Body of pancreas (tissue), 4 donors: ENCODE data around the gene UTP25. TPM values are rescaled to one million over a fixed set of nuclear protein-coding genes. Genes with fewer than 3 reads are reported as not detected.
"Not testable (repeated sequence)": the region's sequence is repeated elsewhere in the genome, so short reads cannot be mapped to it uniquely, and the experiment has no call there.

Source experiments
- ATAC-seq: fragments of 150-250 bp; one replicate; pipeline ENCODE4 v1.9.1; 2016
- DNase-seq, 4 donors: peaks; one replicate each; pipeline ENCODE4 v3.0.0-alpha.2; 2019
- H3K27ac ChIP-seq, 4 donors: fragments of 200-600 bp; sonication (generic); 1 replicate in 3 of 4; 2 replicates in 1 of 4; pipeline versions ENCODE4 v1.5.1 to v1.6.1; 2016 to 2019; ENCODE audit warnings: mild to moderate bottlenecking in 1 of 4, mixed read lengths in 1 of 4, moderate library complexity in 1 of 4
- H3K27me3 ChIP-seq, 2 donors: fragments of 200-600 bp; sonication (generic); one replicate each; pipeline ENCODE4 v1.6.0; 2016; ENCODE audit warnings: mild to moderate bottlenecking in 1 of 2
- H3K36me3 ChIP-seq, 2 donors: fragments of 200-600 bp; sonication (generic); replicated peaks in 1 of 2; 2 replicates each; pipeline ENCODE4 v1.5.1; 2016; ENCODE audit warnings: low read depth in 2 of 2; ENCODE audit not compliant: insufficient read depth in 1 of 2
- H3K4me1 ChIP-seq: fragments of 200-600 bp; sonication (generic); one replicate; pipeline ENCODE4 v1.6.0; 2016
- H3K4me3 ChIP-seq, 2 donors: fragments of 200-600 bp; sonication (generic); 1 replicate in 1 of 2; 2 replicates in 1 of 2; pipeline ENCODE4 v1.5.1; 2016 to 2019
- H3K9me3 ChIP-seq, 3 donors: fragments of 200-600 bp; sonication (generic); 1 replicate in 2 of 3; 2 replicates in 1 of 3; pipeline ENCODE4 v1.5.1; 2016
- CTCF ChIP-seq, 7 experiments: fragments of 450-650 bp in 4 of 7; fragments of 200-600 bp in 3 of 7; sonication (generic) in 3 of 7; IDR thresholded peaks; one replicate each; pipeline ENCODE4 v1.5.1; 2016 to 2019; ENCODE audit warnings: antibody characterized with exemption in 7 of 7
- POLR2A ChIP-seq, 3 donors: fragments of 450-650 bp; IDR thresholded peaks; one replicate each; pipeline ENCODE4 v1.6.1; 2016; ENCODE audit warnings: antibody characterized with exemption in 3 of 3, mild to moderate bottlenecking in 2 of 3
- WGBS, 2 donors: methylation state at CpG; one replicate each; pipeline ENCODE4 v1.1.5; 2017; 5-methylcytosine and 5-hydroxymethylcytosine counted together
- intact Hi-C: fragments of 100-400 bp; cut with DNase I; formaldehyde crosslinking; loops from one replicate; pipeline ENCODE4 v1.15.1; 2023
- total RNA-seq, 2 donors: library from RNA; depleted of rRNA; stranded (reverse); fragments of >200 nt; gene quantifications; one replicate each; pipeline ENCODE4 v1.1.0, GENCODE V29; 2016

Gene UTP25
- total RNA-seq, 2 donors from 2014 or later, result 2.0 to 5.7 TPM

- H3K9me3 ChIP-seq, result no peaks in the 10 kb centered on the region
- TF ChIP-seq CTCF (IDR thresholded peaks at IDR 0.05) (no peak), POLR2A (IDR thresholded peaks at IDR 0.05) (no peak)
- H3K36me3 ChIP-seq, result peaks cover 14 to 22% of the 10 kb centered on the region in 2 donors
- H3K4me1 ChIP-seq, result peaks cover 30% of the 10 kb centered on the region
- no peak overlapping the region for H3K4me3 ChIP-seq
- DNase-seq, result no peak
- 88 to 92% methylated on average over 1 of the region's 1 CpG for WGBS, 2 donors
- no peak for ATAC-seq
- no peak overlapping the region for H3K27ac ChIP-seq
- H3K27me3 ChIP-seq, result no peaks in the 10 kb centered on the region
- intact Hi-C loops, result no loop called here
Measured at GRCh38 chr1:209789245-209789644, 38.5 kb upstream of the UTP25 start.

- H3K27ac ChIP-seq, result no peak overlapping the region
- no peaks in the 10 kb centered on the region for H3K27me3 ChIP-seq
- no peaks in the 10 kb centered on the region for H3K9me3 ChIP-seq
- WGBS, 2 donors, result 91% methylated on average over 5 to 10 of the region's 10 CpGs
- TF ChIP-seq CTCF (IDR thresholded peaks at IDR 0.05), result no peak
- TF ChIP-seq POLR2A (IDR thresholded peaks at IDR 0.05), result no peak
- intact Hi-C loops, result no loop called here
- H3K4me3 ChIP-seq, result no peak overlapping the region
- peaks cover 24% of the 10 kb centered on the region for H3K4me1 ChIP-seq
- DNase-seq, result no peak
- no peak for ATAC-seq
- H3K36me3 ChIP-seq, result peaks cover 24 to 28% of the 10 kb centered on the region in 2 donors
Measured at GRCh38 chr1:209790286-209791193, 37.2 kb upstream of the UTP25 start.

GRCh38 chr1:209791920-209792319 lies 35.9 kb upstream of the UTP25 start:
- TF ChIP-seq CTCF (IDR thresholded peaks at IDR 0.05) (no peak), POLR2A (IDR thresholded peaks at IDR 0.05) (no peak)
- no peak for DNase-seq
- WGBS, 2 donors, result 95 to 100% methylated on average over 1 of the region's 1 CpG
- Histone ChIP-seq H3K36me3 (peaks cover 24 to 28% of the 10 kb centered on the region in 2 donors), H3K4me1 (peaks cover 23% of the 10 kb centered on the region), H3K27me3 (no peaks in the 10 kb centered on the region), H3K27ac (no peak overlapping the region), H3K4me3 (no peak overlapping the region), H3K9me3 (no peaks in the 10 kb centered on the region)
- no peak for ATAC-seq
- intact Hi-C loops, result no loop called here

- ATAC-seq, H3K4me3 ChIP-seq, DNase-seq, H3K27me3 ChIP-seq, H3K9me3 ChIP-seq, intact Hi-C loops, H3K27ac ChIP-seq, H3K4me1 ChIP-seq: not testable (repeated sequence)
- H3K36me3 ChIP-seq, result peaks cover 24 to 27% of the 10 kb centered on the region in 2 donors
- WGBS, 2 donors, result 93 to 95% methylated on average over 3 of the region's 3 CpGs
Measured at GRCh38 chr1:209793711-209794110, 34.1 kb upstream of the UTP25 start.

- H3K9me3 ChIP-seq, result no peaks in the 10 kb centered on the region
- H3K4me3 ChIP-seq, result no peak overlapping the region
- TF ChIP-seq CTCF (IDR thresholded peaks at IDR 0.05) (no peak), POLR2A (IDR thresholded peaks at IDR 0.05) (no peak)
- H3K4me1 ChIP-seq, result peaks cover 35% of the 10 kb centered on the region
- intact Hi-C loops, result no loop called here
- H3K36me3 ChIP-seq, result peaks cover 6 to 14% of the 10 kb centered on the region in 2 donors
- DNase-seq (no peak), ATAC-seq (no peak)
- no peaks in the 10 kb centered on the region for H3K27me3 ChIP-seq
- 87 to 91% methylated on average over 9 of the region's 9 CpGs for whole genome bisulfite sequencing, 2 donors
- no peak overlapping the region for H3K27ac ChIP-seq
Measured at GRCh38 chr1:209797978-209798639, 29.7 kb upstream of the UTP25 start.
